Osteoblast (primary cell): ENCODE data around the gene BRF1. TPM values are rescaled to one million over a fixed set of nuclear protein-coding genes. Genes with fewer than 3 reads are reported as not detected.

ENCODE experiments used
- DNase-seq: peaks from one replicate; pipeline ENCODE4 v3.0.0; 2011; ENCODE audit warnings: low spot score, mixed read lengths; ENCODE audit not compliant: insufficient read length; ENCODE audit errors: missing footprints
- H2AFZ ChIP-seq: 2 replicates; pipeline ENCODE4 v1.6.0; 2011; ENCODE audit warnings: mild to moderate bottlenecking, low read length
- H3K27ac ChIP-seq: 2 replicates; pipeline ENCODE4 v1.5.1; 2011; ENCODE audit warnings: mild to moderate bottlenecking, low read depth, low read length, moderate library complexity
- H3K27me3 ChIP-seq: 2 replicates; pipeline ENCODE4 v1.6.0; 2012; ENCODE audit warnings: mild to moderate bottlenecking, control low read depth, inconsistent platforms, low read length, moderate library complexity; ENCODE audit not compliant: insufficient read depth
- H3K36me3 ChIP-seq: 2 replicates; pipeline ENCODE4 v1.5.1; 2011; ENCODE audit warnings: mild to moderate bottlenecking, low read length, control low read depth, moderate library complexity; ENCODE audit not compliant: insufficient read depth
- H3K4me1 ChIP-seq: 2 replicates; pipeline ENCODE4 v1.5.1; 2011; ENCODE audit warnings: mild to moderate bottlenecking, low read length, control low read depth, moderate library complexity; ENCODE audit not compliant: insufficient read depth
- H3K4me2 ChIP-seq: 2 replicates; pipeline ENCODE4 v1.6.0; 2011; ENCODE audit warnings: mild to moderate bottlenecking, low read length; ENCODE audit not compliant: insufficient read depth
- H3K4me3 ChIP-seq: fragments of 200-600 bp; sonication (generic); 3 replicates; pipeline ENCODE4 v1.5.1; 2012; ENCODE audit warnings: mild to moderate bottlenecking, low read length, inconsistent platforms; ENCODE audit not compliant: insufficient read depth
- H3K79me2 ChIP-seq: 2 replicates; pipeline ENCODE4 v1.6.0; 2012; ENCODE audit warnings: mild to moderate bottlenecking, low read length, control low read depth, inconsistent platforms; ENCODE audit not compliant: insufficient read depth
- H3K9me3 ChIP-seq: 2 replicates; pipeline ENCODE4 v1.5.1; 2011; ENCODE audit warnings: low read depth, low read length, control low read depth
- H4K20me1 ChIP-seq: 2 replicates; pipeline ENCODE4 v1.6.0; 2012; ENCODE audit warnings: mild to moderate bottlenecking, low read length, control low read depth; ENCODE audit not compliant: insufficient read depth
- total RNA-seq: library from RNA; depleted of rRNA; stranded (reverse); fragments of >200 nt; gene quantifications from 2 replicates; pipeline ENCODE4 v1.2.3, GENCODE V29; 2012
- TF ChIP-seq, protein P1 (sequence below): IDR thresholded peaks from 2 replicates; pipeline ENCODE4 v1.5.1; 2011; ENCODE audit warnings: mild to moderate bottlenecking, low read depth, low read length, moderate library complexity; ENCODE audit errors: extremely low read depth

BRF1 gene
- total RNA-seq, 1 donor = 34.4 TPM

- H3K4me3 ChIP-seq = peak within 1 kb of the TSS; percentile 75
- H3K79me2 ChIP-seq = peaks cover 46% of the 10 kb centered on the region
- H3K4me1 ChIP-seq = peaks cover 3% of the 10 kb centered on the region
- H3K9me3 ChIP-seq = no peaks in the 10 kb centered on the region
- H3K27me3 ChIP-seq = no peaks in the 10 kb centered on the region
- H3K36me3 ChIP-seq = peaks cover 37% of the 10 kb centered on the region
- H3K27ac ChIP-seq = peak within 1 kb of the TSS; percentile 28
- TF ChIP-seq, protein P1, sequence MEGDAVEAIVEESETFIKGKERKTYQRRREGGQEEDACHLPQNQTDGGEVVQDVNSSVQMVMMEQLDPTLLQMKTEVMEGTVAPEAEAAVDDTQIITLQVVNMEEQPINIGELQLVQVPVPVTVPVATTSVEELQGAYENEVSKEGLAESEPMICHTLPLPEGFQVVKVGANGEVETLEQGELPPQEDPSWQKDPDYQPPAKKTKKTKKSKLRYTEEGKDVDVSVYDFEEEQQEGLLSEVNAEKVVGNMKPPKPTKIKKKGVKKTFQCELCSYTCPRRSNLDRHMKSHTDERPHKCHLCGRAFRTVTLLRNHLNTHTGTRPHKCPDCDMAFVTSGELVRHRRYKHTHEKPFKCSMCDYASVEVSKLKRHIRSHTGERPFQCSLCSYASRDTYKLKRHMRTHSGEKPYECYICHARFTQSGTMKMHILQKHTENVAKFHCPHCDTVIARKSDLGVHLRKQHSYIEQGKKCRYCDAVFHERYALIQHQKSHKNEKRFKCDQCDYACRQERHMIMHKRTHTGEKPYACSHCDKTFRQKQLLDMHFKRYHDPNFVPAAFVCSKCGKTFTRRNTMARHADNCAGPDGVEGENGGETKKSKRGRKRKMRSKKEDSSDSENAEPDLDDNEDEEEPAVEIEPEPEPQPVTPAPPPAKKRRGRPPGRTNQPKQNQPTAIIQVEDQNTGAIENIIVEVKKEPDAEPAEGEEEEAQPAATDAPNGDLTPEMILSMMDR = no peak
- peak; percentile 100 for DNase-seq
- H2AFZ ChIP-seq = peak within 1 kb of the TSS; percentile 76
- peaks cover 37% of the 10 kb centered on the region for H4K20me1 ChIP-seq
- H3K4me2 ChIP-seq = peak within 1 kb of the TSS; percentile 91
Measured at GRCh38 chr14:105248368-105249181, 52.2 kb downstream of the BRF1 start, which contains the start of gene BTBD6. Gene BTBD6, plus strand, starts transcription at chr14:105248533. Its CDS starts 179 bp downstream, at chr14:105248712.

DNA sequence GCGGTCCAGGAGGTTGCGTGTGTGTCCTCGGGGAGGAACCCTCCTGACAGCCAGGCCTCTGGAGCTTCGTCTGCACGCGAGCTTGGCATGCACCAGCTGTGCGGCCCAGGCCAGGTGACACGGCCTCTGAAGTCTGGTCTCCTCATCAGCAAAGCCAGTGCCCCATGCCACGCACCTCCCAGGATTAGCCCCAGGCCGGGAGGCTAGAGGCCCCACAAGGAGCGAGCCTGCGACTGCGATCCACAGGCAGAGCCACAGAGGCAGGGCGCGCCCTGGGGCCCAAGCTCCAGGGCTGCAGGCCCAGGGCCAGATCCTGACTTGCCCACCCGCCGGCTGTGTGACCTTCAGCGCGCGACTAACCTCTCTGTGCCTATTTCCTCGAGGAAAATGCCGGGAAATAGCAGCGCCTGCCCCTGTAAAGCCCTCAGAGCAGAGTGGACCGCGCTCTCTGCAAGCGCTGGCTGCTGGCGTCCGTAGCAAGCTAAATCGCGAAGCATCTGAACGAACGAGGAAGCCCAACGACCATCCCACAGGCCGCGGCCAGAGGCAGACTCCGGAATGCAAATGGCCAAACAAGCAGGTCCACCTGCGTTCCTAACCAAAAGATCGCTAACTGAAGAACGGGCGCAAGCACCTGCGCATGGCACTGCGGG, 53.0 kb downstream of the BRF1 start:
- peak overlapping the region; percentile 75 for H3K4me3 ChIP-seq
- peak overlapping the region; percentile 76 for H2AFZ ChIP-seq
- H3K27me3 ChIP-seq = no peaks in the 10 kb centered on the region
- peaks cover 46% of the 10 kb centered on the region for H3K79me2 ChIP-seq
- no peaks in the 10 kb centered on the region for H3K9me3 ChIP-seq
- H3K4me2 ChIP-seq = peak overlapping the region; percentile 91
- TF ChIP-seq, protein P1 = no peak
- peaks cover 32% of the 10 kb centered on the region for H3K36me3 ChIP-seq
- H3K4me1 ChIP-seq = peaks cover 3% of the 10 kb centered on the region
- H4K20me1 ChIP-seq = peaks cover 30% of the 10 kb centered on the region
- no peak for DNase-seq
- H3K27ac ChIP-seq = peak overlapping the region; percentile 28

- Histone ChIP-seq H3K36me3 (peaks cover 24% of the 10 kb centered on the region), H2AFZ (no peak overlapping the region), H3K27me3 (no peaks in the 10 kb centered on the region), H4K20me1 (peaks cover 27% of the 10 kb centered on the region), H3K4me3 (no peak overlapping the region), H3K9me3 (no peaks in the 10 kb centered on the region), H3K79me2 (peaks cover 49% of the 10 kb centered on the region), H3K27ac (no peak overlapping the region), H3K4me2 (no peak overlapping the region), H3K4me1 (peaks cover 3% of the 10 kb centered on the region)
- TF ChIP-seq, protein P1 = no peak
- DNase-seq = peak; percentile 50
Measured at GRCh38 chr14:105247026-105247425, 53.8 kb downstream of the BRF1 start.

DNA sequence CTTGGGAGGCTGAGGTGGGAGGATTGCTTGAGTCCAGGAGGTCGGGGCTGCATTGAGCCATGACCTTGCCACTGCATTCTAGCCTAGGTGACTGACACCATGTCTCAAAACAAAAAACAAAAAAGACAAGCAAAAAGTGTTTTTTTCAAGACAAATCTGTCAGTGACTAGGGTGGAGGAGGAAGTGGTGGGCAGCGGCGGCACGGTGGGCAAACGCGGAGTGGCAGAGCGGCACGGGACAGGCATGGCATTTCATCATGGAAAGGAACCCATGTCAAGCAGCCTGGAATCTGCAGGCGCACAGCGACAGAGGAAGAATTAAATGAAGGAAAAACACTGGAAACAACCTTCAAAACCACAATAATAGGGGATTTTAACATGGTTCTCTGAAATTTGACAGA, 56.5 kb downstream of the BRF1 start:
- Histone ChIP-seq H3K4me2 (no peak overlapping the region), H3K27ac (no peak overlapping the region), H3K4me1 (peaks cover 3% of the 10 kb centered on the region), H3K9me3 (no peaks in the 10 kb centered on the region), H2AFZ (no peak overlapping the region), H3K4me3 (no peak overlapping the region), H3K27me3 (no peaks in the 10 kb centered on the region), H3K36me3 (no peaks in the 10 kb centered on the region), H4K20me1 (peaks cover 12% of the 10 kb centered on the region), H3K79me2 (peaks cover 55% of the 10 kb centered on the region)
- peak; percentile 38 for DNase-seq
- TF ChIP-seq, protein P1 = no peak
